GM15510 (cell line): Measurements from ENCODE around the gene DMXL1.

Source experiments
- POLR2A ChIP-seq: IDR thresholded peaks from 3 replicates; pipeline ENCODE4 v1.6.1; 2011; ENCODE audit warnings: borderline replicate concordance; ENCODE audit not compliant: insufficient read length; ENCODE audit errors: extremely low read depth

Gene DMXL1

DNA sequence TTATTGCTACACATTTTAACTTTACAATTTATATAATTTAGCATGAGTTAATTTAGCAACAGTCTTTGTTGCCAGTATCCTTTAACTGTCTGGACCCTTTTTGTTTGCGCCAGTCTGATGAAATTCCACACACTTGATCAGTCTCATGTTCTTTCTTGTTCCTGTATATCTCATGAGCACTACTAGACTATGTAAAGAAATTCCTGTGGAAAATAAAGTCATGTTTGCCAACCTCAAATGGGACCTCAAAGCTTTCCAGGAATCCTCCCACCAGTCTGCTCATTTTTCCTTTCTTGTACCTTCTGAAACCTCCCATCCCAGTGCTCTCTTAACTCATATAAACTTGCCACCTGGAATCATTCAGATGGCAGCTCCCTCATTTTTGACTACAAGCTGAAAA is 8.0 kb downstream of the DMXL1 start:
- no peak for TF ChIP-seq POLR2A

DNA sequence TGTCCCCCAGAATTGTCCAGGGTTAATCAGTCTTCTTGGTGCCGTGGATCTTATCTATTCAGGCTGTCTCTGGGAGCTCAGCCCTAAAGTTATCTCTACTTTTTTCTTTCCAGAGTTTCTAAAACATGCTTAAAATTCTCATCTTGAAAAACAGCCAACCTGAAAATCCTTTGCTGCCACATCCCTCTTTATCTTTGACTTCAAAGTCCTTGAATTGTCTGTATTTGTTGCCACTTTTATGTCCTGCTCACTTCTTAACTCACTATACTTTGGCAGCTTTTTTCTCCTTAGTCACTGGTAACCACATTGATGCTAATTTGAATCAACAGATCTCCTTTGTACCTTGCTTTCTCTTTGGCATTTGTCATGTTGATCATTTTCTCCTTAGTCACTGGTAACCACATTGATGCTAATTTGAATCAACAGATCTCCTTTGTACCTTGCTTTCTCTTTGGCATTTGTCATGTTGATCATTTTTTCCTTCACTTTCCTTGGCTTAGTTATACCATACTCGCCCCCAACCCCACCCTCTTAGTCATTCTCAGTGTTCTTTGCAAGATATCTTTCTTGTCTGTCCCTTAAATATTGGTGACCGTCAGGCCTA is 8.5 kb downstream of the DMXL1 start:
- TF ChIP-seq POLR2A: no peak

DNA sequence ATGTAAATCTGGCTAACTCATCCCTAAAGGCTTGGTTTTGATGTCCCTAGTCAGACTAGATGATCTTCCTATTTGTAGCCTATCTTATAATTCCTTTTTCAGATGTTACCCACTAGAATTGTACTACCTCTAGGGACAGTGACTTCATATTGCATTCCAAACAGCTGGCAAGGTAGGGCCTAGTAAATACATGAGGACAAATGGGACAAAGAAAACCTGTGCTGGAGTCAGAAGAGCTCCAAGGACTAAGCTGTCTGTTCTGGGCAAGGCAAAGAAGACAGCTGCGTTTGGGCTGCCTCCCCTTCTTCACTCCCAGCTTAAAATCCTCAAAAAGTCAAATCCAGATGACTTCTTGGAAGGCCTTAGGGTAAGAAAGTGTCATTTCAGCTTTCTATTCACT is 10.0 kb downstream of the DMXL1 start:
- no peak for TF ChIP-seq POLR2A

DNA sequence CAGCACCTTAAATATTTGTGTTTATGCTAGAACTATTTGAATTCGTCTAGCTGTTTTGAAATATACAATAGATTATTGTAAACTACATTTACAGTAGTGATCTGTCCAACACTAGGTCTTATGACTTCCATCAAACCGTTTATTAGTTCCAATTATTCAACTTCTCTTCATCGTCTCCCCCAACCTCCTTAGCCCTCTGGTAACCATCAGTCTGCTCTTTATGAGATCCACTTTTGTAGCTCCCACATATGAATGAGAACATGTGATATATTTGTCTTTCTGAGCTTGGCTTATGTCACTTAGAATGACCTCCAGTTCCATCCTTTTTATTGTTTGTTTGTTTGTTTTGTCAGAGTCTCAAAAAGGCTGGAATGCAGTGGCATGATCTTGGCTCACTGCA is 11.8 kb downstream of the DMXL1 start:
- TF ChIP-seq POLR2A: no peak

DNA sequence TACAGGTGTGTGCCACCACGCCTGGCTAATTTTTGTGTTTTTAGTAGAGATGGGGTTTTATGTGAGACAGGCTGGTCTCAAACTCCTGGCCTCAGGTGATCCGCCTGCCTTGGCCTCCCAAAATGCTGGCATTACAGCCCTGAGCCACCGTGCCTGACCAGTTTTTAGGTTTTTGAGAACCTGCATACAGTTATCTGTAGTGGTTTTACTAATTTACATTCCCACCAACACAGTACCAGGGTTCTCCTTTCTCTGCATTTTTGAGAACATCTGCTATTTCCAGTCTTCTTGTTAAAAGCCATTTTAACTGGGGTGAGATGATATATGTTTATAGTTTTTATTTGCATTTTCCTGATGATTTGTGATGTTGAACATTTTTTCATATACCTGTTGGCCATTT is 12.8 kb downstream of the DMXL1 start:
- TF ChIP-seq POLR2A: no peak

DNA sequence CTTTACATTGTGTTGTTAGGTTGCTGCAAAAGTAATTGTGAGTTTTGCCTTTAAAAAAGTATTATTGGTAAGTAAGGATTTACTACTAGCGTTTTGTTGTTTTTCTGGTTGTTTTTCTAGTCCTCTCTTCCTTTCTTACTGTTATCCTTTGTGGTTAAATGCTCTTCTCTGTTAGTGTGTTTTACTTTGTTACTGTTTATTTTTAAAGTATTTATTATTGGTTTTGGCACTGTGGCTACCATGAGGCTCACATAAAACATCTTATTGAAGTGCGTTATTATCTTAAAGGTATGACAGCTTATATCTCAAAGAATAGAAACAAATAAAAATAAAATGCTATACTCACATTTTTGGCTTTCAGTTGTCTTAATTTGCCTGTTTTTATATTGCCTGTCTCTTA is 17.6 kb downstream of the DMXL1 start:
- no peak for TF ChIP-seq POLR2A

DNA sequence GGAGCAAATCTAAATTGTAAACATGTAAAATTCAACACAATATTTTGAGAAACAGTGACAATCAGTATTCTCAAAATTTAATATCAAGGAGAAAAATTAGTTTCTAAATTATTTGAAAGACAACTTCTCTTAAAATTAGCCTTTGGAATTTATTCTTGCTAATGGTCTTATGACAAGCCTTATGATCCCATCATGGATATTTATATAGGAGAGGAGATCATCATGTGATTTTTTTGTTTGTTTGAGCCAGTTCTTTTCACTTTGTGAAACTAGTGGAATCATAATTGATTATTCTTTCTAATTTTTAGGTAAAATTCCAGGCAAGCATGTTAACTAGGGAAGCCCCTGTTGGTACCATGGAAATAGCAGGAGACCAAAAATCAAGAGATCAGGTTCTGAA is 24.7 kb downstream of the DMXL1 start:
- TF ChIP-seq POLR2A: no peak

DNA sequence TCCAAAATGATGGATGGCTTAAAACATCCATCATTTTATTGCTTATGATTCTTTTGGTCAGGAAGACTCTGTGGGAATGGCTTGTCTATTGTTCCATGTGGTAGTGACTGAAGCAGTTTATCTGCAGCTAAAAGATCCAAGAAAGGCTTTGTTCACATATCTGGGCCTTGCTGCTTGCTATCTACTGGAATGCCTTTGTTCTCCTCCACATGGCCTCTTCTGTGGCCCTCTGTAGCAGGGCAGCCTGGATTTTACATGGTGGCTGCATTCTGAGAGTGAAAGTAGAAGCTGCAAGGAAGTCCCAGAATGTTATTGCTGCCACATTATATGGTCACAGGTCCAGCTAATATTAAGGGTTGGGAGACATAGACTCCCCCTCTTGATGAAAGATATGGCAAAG is 35.1 kb downstream of the DMXL1 start:
- no peak for TF ChIP-seq POLR2A

DNA sequence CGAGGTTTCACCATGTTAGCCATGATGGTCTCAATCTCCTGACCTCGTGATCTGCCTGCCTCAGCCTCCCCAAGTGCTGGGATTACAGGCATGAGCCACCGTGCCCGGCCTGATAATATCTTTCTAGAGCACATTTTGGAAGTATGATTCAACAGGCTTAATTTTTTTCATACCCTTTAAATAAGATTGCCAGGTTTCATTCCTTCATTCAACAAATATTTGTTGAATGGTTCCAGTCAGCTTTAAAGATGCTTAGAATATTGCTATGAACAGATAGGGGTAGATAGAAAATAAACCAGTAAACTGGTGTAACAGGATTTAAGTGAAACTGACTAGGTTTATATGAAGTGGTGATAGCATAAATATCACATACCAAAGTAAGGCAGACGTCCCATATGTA is 41.3 kb downstream of the DMXL1 start:
- no peak for TF ChIP-seq POLR2A

DNA sequence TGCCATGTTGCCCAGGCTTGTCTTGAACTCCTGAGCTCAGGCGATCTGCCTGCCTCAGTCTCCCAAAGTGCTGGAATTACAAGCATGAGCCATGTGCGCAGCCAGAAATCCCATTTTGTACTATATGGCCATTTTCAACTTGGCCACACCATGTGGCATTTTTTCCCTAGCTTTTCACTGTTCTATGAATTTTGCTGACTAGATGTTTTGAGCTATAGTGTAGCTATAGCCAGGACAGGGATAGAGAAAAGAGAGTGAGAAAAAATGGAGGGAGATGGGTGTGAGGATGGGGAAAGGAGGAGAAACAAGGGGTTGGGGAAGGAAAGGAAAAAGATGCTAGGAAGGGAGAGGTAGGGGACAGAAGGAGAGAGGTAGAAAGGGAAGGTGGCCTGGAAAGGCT is 46.4 kb downstream of the DMXL1 start:
- no peak for TF ChIP-seq POLR2A

DNA sequence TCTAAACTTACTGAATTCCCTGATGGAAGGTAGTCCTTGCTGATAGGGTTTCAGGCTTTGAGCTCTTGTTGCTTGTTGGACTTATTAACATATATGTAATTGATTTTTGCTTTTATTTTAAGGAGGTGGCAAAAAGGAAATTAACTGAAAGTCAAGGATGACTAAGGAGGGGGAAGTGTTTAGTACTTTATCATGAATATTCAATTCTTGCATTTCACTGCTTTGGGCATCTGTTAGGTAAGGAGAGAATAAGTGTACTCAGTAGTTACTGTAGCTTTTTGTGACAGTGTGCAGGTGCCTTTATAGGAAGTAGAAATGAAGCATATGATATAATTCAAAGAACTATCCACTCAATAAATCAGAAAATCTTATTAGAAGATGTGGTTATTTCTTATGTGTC is 47.1 kb downstream of the DMXL1 start:
- no peak for TF ChIP-seq POLR2A

DNA sequence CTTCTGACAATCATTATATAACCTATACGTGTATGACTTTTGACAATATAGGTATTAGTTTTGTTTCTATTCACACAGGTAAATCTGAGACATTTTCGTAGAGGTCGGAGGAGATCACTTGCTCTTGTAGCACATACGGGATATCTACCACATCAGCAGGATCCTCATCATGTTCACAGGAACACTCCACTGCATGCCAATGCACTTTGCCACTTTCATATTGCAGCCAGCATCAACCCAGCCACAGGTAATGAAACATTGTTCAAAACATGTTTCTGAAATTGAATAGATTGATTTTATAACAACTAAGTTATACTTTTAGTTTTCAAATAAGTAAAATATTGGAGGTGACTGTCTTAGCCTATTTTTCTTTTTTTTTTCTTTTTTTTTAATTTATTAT is 50.0 kb downstream of the DMXL1 start:
- TF ChIP-seq POLR2A: no peak

DNA sequence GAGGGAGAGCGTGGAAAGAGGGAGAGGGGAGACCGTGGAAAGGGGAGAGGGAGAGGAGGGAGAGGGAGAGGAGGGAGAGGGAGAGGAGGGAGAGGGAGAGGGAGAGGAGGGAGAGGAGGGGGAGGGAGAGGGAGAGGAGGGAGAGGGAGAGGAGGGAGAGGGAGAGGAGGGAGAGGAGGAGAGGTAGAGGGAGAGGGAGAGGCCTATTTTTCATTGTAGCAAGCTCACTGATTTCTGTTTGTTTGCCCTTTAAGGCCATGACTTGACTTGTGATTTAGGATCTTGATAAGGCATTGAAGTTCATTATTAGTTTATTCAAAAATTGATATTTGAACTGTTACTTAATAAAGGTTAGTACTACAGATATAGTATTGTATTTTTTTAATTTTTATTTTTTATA is 52.4 kb downstream of the DMXL1 start:
- TF ChIP-seq POLR2A: no peak

DNA sequence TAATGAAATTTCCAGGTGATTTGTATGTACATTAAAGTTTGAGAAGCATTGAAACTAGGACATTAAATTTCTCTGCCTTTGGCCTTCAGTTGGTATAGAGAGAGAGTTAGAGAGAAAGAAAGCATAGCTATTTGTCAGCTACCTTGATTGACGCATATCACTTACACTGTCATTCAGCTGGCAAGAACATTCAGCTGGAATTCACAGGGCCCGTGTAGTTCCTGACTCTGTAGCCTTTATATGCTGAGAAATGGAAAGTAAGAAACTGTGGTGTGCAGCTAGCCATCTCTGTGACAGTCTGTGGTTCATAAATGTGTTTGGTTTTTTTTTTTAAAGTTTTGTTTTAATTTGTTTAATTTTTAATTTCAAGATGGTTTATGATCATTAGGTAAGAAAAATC is 58.9 kb downstream of the DMXL1 start:
- no peak for TF ChIP-seq POLR2A

DNA sequence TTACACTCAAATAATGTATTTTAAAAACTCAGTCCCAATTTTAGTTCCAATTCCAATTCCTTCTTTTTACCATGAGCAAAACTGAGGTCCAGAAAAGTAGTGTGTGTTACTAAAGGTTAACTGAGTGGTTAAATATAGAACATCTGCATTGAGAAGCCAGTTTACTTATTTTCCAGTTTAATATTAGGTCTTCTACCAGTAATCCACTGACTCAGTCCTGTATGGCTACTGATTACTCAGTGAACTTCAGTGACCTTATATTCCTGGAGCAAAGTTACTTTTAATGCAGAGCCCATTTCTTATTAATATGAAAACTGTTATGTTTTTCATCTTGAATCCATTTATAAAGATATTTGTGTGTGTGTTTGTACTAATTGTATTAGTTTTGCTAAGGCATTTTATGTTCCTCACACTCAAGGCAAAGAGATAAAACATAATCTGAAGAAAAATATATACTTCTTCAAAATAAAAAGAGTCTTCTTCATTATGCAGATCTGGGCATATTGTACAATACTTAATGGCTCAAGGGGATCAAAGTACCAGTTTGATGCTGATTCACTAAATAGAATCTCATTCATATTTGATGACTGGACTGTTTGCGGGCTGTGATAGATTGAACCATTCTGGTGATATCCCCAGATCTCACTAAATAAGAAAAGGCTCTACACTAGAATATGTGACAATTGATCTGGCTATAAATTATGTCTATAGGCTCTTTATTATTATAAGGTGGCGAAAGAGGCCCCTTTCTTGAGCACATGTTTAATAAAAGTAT is 60.8 kb downstream of the DMXL1 start:
- TF ChIP-seq POLR2A: no peak

DNA sequence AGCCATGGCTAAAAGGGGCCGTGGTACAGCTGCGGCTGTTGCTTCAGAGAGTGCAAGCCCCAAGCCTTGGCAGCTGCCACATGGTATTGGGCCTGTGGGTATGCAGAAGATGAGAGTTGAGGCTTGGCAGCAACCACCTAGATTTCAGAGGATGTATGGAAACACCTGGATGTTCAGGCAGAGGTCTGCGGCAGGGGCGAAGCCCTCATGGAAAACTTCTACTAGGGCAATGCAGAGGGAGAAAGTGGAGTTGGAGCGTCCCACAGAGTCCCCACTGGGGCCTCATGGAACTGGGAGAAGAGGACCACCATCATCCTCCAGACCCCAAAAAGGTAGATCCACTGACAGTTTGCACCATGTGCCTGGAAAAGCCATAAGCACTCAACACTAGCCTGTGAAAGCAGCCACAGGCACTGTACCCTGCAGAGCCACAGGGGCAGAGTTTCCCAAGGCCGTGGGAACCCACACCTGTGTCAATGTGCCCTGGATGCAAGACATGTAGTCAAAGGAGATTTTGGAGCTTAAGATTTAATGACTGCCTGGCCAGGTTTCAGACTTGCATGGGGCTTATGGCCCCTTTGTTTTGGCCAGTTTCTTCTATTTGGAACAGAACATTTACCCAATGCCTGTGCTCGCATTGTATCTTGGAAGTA is 65.9 kb downstream of the DMXL1 start:
- TF ChIP-seq POLR2A: no peak
